C4-2B (cell line): ENCODE measurements around the gene KRTAP16-1.
A peak's percentile ranks its signal among the peaks of the same experiment; 100 is the strongest.

Experiments used
- H3K27ac ChIP-seq: fragments of 450-650 bp; 2 replicates; pipeline ENCODE4 v1.5.1; 2017
- CTCF ChIP-seq: fragments of 450-650 bp; conservative IDR thresholded peaks from 2 replicates; pipeline ENCODE4 v1.5.1; 2017; ENCODE audit warnings: mild to moderate bottlenecking
- ZFX ChIP-seq: fragments of 450-650 bp; IDR thresholded peaks from 2 replicates; pipeline ENCODE4 v1.6.1; 2017

KRTAP16-1 gene

GRCh38 chr17:41327411-41328120 is 18.5 kb upstream of the KRTAP16-1 start:
- no peak overlapping the region for H3K27ac ChIP-seq

GRCh38 chr17:41326173-41327145 is 17.4 kb upstream of the KRTAP16-1 start:
- no peak overlapping the region for H3K27ac ChIP-seq
- TF ChIP-seq ZFX: no peak
- no peak for TF ChIP-seq CTCF

More at GRCh38 chr17:41327411-41328120, 18.5 kb upstream of the KRTAP16-1 start:
- TF ChIP-seq ZFX: no peak
- TF ChIP-seq CTCF: no peak

GRCh38 chr17:41325611-41326010 is 16.5 kb upstream of the KRTAP16-1 start:
- no peak overlapping the region for H3K27ac ChIP-seq
- TF ChIP-seq ZFX: no peak
- no peak for TF ChIP-seq CTCF

GRCh38 chr17:41325126-41325525 is 16.0 kb upstream of the KRTAP16-1 start:
- no peak for TF ChIP-seq ZFX
- TF ChIP-seq CTCF: no peak
- H3K27ac ChIP-seq: no peak overlapping the region

- no peak overlapping the region for H3K27ac ChIP-seq
- TF ChIP-seq ZFX (no peak), CTCF (peak; percentile 52)
These were observed 15.3 kb upstream of the KRTAP16-1 start for GRCh38 chr17:41324180-41325075.

GRCh38 chr17:41322903-41323895 is 14.1 kb upstream of the KRTAP16-1 start:
- TF ChIP-seq CTCF (no peak), ZFX (no peak)

More at GRCh38 chr17:41322903-41323895, 14.1 kb upstream of the KRTAP16-1 start:
- no peak overlapping the region for H3K27ac ChIP-seq
